Measurements from ENCODE around the gene CXCL5.
"Not testable (repeated sequence)": the region's sequence is repeated elsewhere in the genome, so short reads cannot be mapped to it uniquely, and the experiment has no call there.

Gene CXCL5

DNA sequence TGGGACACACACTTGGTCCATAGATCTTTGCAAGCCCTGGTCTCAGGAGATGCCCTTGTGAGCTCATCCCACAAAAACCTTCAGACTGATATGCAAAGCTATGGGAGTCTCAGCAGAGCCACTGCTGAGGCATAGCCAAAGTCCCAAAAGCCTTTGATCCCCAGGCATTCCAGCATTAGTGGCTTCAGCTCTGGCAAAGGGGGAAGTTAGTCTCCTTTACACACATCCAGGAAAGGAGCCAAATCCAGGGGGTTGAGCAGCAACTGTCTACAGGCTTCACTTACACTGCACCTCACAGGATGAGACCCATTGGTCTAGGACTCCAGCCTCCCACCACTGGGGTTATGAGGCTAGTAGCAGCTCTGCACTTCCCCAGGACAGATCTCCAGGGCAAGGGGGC, 30.6 kb downstream of the CXCL5 start:
- no peak for DNase-seq

DNA sequence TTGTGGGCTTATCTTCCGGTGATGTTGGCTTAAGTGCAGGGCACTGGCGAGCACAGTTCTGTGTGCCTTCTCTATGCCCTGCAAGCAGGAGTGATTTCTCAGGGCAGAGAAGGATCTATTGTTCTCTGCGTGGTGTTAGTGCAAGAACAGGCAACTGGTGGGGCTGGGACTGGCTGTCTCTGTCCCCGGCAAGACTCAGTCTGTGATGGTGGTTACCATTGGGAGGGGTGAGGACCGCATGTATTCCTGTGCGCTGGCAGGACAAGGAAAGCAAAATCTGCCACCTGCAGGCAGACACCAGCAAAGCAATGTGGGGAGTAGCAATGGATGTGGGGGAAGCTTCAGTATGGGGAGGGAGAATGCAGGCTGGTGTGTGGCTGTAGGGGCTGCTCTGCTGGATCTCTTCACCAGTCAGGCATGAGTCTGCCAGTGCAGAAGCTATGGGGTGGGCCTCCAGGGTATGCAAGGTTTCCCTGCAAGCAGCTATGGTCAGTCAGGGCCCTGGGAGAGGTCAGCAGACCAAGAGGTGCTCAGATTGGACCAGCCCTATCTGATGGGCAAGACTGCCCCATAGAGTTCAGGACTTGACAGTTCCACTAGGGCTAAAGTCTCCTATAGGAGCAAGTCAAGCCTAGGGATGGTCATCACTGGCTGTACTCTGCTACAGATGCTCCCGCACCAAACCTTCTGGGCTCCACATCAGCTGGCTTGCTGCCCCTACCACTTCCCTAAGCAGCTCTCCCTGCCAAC, 33.4 kb downstream of the CXCL5 start:
- no peak for DNase-seq

DNA sequence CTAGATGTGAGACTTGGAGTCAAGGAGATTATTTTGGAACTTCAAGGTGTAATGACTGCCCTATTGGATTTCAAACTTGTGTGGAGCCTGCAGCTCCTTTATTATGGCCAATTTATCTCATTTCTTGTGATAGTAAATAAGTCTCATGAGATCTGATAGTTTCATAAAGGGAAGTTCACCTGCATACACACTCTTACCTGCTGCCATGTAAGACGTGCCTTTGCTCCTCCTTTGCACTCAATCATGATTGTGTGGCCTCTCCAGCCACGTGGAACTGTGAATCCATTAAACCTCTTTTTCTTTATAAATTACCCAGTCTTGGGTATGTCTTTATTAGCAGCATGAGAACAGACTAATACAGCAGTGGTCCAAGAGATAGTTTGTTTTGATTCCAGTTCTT, 35.8 kb downstream of the CXCL5 start:
- DNase-seq, result no peak

DNA sequence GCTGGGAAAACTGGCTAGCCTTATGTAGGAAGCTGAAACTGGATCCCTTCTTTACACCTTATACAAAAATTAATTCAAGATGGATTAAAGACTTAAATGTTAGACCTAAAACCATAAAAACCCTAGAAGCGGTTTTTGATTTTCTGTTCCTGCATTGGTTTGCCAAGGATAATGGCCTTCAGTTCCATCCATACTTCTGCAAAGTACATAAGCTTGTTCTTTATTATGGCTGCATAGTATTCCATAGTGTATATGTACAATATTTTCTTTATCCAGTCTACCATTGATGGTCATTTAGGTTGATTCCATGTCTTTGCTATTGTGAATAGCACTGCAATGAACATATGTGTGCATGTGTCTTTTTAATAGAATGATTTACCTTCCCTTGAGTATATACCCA, 39.4 kb downstream of the CXCL5 start:
- not testable (repeated sequence) for DNase-seq

DNA sequence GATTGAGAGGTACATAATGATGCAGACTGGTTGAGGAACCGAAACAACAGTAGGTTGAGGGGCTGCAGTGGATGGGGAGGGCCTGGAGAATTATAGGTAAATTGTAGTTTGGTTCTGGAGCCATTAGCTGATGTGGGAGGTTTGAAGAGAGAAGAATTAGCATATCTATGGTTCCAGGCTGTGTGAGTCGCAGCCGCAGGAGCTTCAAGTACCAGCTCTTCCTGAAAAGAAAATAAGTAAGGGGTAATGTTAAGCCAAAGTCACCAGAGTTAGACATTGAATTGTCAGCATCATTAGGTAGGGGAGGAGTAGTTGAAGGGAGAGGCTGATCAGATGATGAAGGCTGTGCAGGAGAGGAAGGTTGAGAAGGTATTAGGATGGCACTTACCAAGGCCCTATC, 46.1 kb downstream of the CXCL5 start:
- DNase-seq, result no peak

DNA sequence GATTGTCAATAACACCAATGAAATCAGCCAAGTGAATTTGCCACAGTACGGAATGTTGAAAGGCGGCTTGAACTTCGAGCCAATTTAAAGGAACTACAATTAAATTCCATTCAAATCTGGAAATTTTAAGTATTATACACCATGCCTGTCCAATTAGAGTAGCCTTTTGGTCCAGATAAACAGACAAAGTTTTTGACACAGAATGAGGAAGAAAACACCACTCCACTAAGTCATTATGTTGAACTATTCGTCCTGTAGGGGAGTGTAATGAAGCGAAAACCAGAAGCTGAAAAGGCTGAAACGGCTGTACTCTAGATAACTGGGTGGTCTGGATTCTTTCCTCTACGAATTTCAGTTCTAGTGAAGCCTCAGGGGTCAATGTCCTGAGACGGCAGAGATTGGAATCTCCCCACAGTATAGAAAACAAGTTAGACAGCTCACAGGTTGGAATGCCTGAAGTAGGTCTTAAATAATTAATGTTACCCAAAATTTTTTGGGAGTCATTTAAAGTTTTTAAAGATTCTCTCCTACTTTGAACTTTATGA, 48.0 kb downstream of the CXCL5 start:
- not testable (repeated sequence) for DNase-seq

DNA sequence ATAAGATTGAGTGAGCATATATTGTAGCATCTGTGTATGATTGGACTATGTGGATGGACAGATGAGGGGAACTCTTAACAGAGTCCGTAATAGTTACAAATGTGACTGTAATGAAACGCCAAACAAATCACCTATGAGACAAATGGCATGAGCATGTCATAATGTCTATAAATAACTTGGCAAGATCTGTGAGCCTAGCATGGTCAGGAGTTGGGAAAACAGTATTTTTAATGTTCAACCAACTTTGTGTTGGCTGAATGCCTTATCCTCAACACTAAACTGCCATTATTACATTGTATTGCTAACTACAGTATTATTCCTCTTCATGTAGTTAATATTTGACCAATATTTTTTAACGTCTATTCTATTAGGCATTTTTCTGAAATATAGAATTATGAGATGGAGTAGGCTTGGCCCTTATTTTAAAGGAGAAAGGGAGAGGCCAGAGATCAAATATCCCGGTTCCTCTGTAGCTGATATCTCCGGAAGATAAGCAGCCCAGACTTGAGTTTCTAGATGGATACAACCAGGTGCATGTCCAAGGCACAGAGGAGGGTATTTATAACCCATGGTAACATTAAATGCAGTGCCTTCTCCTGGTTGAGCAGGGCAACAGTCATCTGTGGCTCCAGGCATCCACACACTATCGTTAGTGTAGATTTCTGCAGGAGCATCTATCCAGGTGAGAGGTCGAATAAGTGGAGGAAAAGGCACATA, 49.3 kb downstream of the CXCL5 start:
- DNase-seq, result no peak

DNA sequence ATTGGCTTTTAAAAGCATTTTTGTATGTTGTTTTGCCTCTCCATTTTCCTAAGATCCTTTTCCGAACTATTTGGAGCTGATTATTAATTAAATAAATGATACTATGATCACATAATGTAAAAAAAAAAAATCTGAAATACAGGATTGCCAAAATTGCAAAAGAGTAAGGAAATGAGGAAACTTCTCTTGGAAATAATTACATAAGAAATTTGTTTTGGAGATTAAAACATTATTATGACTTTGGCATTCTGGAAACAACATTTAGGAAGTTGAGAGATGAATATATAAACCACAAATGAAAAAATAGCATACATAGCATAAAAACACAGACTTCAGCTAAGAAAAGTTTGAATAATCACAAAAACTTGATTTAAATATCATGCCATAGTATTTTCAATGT, 50.2 kb downstream of the CXCL5 start:
- no peak for DNase-seq

DNA sequence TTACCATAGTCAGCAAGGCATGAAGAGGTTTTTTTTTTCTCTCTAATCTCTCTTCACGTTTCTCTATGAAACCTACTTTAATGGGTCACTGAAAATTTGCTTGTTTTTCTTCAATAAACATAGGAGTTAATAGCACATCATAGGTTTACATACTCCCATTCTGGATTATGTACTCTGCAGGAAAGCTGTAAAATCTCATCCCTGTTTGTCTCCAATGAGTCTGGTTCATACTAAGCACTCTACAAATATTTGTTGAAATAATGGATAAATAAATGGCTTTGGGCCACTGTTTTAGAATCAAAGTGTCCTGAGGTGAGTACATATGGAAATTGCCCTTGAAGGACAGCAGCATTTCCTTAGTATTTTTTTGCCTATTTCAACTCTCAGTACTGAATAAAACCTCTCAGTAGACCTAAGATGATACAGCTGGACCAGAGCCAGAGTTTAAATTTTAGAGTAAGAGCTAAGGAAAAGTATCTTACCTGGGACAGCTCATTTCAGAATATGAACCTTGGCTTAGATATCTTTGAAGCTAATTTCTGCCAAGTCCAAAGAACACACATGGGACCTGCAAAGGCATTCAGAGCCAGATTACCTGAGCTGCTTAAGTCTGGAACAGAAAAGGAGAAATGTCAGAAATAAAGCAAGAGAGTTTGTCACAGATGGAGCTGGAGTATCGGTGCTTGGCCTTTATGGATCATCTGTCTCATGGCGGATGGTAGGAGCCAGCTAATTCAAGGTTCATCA, 51.1 kb downstream of the CXCL5 start:
- DNase-seq, result no peak

DNA sequence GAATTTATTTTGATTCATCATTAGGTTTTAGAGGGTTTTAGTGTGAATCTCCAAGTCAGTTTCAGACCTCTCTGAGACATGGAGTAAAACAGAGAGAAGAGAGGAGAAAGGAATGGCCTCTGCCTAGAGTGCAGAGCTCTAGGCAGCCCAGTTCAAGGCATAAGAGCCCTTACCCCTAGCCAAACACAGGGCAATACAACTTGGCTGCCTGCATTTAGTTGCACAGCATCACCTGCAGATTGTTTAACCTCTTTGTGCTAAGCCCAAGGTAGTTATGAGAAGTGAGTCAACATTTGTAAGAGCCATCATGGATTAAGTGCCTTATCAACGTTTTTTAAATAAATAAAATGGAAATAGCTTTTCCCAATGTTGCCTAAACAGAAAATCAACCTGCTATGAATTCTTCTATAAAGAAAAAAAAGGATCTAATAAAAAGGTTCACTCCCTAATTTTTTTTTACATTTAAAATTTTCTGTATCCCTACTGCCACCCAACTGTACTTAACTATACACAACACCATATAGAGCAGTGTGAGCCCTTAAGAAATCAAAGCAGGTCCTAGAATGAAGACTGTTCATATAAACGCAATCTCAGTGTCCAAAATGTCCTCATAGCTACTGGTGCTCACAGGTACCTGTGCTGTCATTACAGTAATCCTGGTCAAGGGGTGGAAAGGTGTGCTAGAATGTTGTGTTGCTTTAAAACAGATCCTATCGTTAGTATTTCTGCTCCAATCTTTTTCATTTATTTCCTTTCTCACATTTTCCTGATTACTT, 52.6 kb downstream of the CXCL5 start:
- DNase-seq, result no peak

Data from CD4-positive, alpha-beta T cell treated with Interleukin-4 for 4 hours (primary cell).